Activated CD4-positive, alpha-beta memory T cell treated with anti-CD3 and anti-CD28 coated beads, Interleukin-2, amount 10 ng/mL, durations not matched to agents 7 days and 5 days (primary cell): ENCODE results near the gene IPMK. TPM values are rescaled to one million over a fixed set of nuclear protein-coding genes. Genes with fewer than 3 reads are reported as not detected.
"Not testable (repeated sequence)": the region's sequence is repeated elsewhere in the genome, so short reads cannot be mapped to it uniquely, and the experiment has no call there.

ENCODE experiments used
- CTCF ChIA-PET: fragments of 350-600 bp; sonication (Branson Sonifier 250); formaldehyde crosslinking; loops from one replicate; lab custom pipeline; 2021; ENCODE audit warnings: antibody characterized with exemption, inconsistent platforms; lab: Charles Lee
- POLR2A ChIA-PET: fragments of 350-600 bp; sonication (Branson Sonifier 250); formaldehyde crosslinking; loops from one replicate; lab custom pipeline; 2021; ENCODE audit warnings: antibody characterized with exemption; lab: Charles Lee
- DNase-seq: peaks from one replicate; pipeline ENCODE4 v3.0.0-alpha.2; 2020
- H3K27ac Mint-ChIP-seq: one replicate; pipeline ENCODE4 v1.8.0; 2021; ENCODE audit warnings: mild to moderate bottlenecking, mixed read lengths
- H3K27me3 Mint-ChIP-seq: one replicate; pipeline ENCODE4 v1.8.0; 2021; ENCODE audit warnings: mixed read lengths
- H3K36me3 Mint-ChIP-seq: one replicate; pipeline ENCODE4 v1.8.0; 2021; ENCODE audit warnings: low read depth, mixed read lengths
- H3K4me1 Mint-ChIP-seq: one replicate; pipeline ENCODE4 v1.8.0; 2021; ENCODE audit warnings: mixed read lengths
- H3K4me3 Mint-ChIP-seq: one replicate; pipeline ENCODE4 v1.8.0; 2021; ENCODE audit warnings: mild to moderate bottlenecking, mixed read lengths
- H3K9me3 Mint-ChIP-seq: one replicate; pipeline ENCODE4 v1.8.0; 2021; ENCODE audit warnings: mixed read lengths
- total RNA-seq, 2 experiments: library from RNA; stranded (reverse); gene quantifications; one replicate each; pipeline ENCODE4 v1.2.3, GENCODE V29; 2021

Gene IPMK
- total RNA-seq, 2 experiments from 2014 or later, result 6.9 to 7.0 TPM

- CTCF ChIA-PET, result interaction anchor here (1.0 kb wide), 1 partner anchor 26 kb away, joined by 5 read pairs; no protein-coding TSS in a partner anchor
- Mint-ChIP-seq H3K36me3 (peaks cover 2% of the 10 kb centered on the region), H3K9me3 (no peaks in the 10 kb centered on the region), H3K4me1 (peaks cover 31% of the 10 kb centered on the region), H3K27ac (peak overlapping the region; percentile 94), H3K4me3 (peak overlapping the region; percentile 98), H3K27me3 (no peaks in the 10 kb centered on the region)
- DNase-seq, result peak; percentile 37
- POLR2A ChIA-PET, result interaction anchor here (1.0 to 1.3 kb wide), 2 partner anchors 64 to 120 kb away, joined by 3 read pairs; no protein-coding TSS in a partner anchor
These were observed 1.5 kb downstream of the IPMK start for GRCh38 chr10:58266003-58266825.

- Mint-ChIP-seq H3K27me3 (no peaks in the 10 kb centered on the region), H3K27ac (no peak overlapping the region)
- CTCF ChIA-PET, result no interaction called here
These were observed 2.4 kb downstream of the IPMK start for GRCh38 chr10:58265249-58265648.

GRCh38 chr10:58264780-58265179, 2.9 kb downstream of the IPMK start:
- Mint-ChIP-seq H3K36me3 (peaks cover 2% of the 10 kb centered on the region), H3K4me1 (peaks cover 25% of the 10 kb centered on the region), H3K9me3 (no peaks in the 10 kb centered on the region), H3K27ac (no peak overlapping the region), H3K27me3 (no peaks in the 10 kb centered on the region), H3K4me3 (no peak overlapping the region)
- ChIA-PET POLR2A (no interaction called here), CTCF (no interaction called here)
- DNase-seq, result no peak

More at GRCh38 chr10:58265249-58265648, 2.4 kb downstream of the IPMK start:
- POLR2A ChIA-PET, result no interaction called here
- Mint-ChIP-seq H3K9me3 (no peaks in the 10 kb centered on the region), H3K36me3 (peaks cover 2% of the 10 kb centered on the region), H3K4me3 (peak overlapping the region; percentile 39), H3K4me1 (peaks cover 25% of the 10 kb centered on the region)
- DNase-seq, result no peak

GRCh38 chr10:58262766-58263165, 4.9 kb downstream of the IPMK start:
- ChIA-PET POLR2A (no interaction called here), CTCF (no interaction called here)
- Mint-ChIP-seq H3K4me1 (peaks cover 23% of the 10 kb centered on the region), H3K4me3 (no peak overlapping the region), H3K27me3 (no peaks in the 10 kb centered on the region), H3K27ac (no peak overlapping the region), H3K36me3 (peaks cover 6% of the 10 kb centered on the region), H3K9me3 (no peaks in the 10 kb centered on the region)
- no peak for DNase-seq

- H3K27ac Mint-ChIP-seq, result no peak overlapping the region
- no peak for DNase-seq
- no peaks in the 10 kb centered on the region for H3K27me3 Mint-ChIP-seq
- H3K4me1 Mint-ChIP-seq, result peaks cover 13% of the 10 kb centered on the region
- H3K36me3 Mint-ChIP-seq, result peaks cover 15% of the 10 kb centered on the region
- no peak overlapping the region for H3K4me3 Mint-ChIP-seq
- peaks cover under 1% of the 10 kb centered on the region for H3K9me3 Mint-ChIP-seq
- ChIA-PET POLR2A (no interaction called here), CTCF (no interaction called here)
These were observed 7.4 kb downstream of the IPMK start for GRCh38 chr10:58260334-58260733.

- Mint-ChIP-seq H3K27ac (no peak overlapping the region), H3K9me3 (peaks cover 3% of the 10 kb centered on the region), H3K36me3 (peaks cover 25% of the 10 kb centered on the region), H3K4me1 (peaks cover 5% of the 10 kb centered on the region), H3K27me3 (no peaks in the 10 kb centered on the region), H3K4me3 (no peak overlapping the region)
- no peak for DNase-seq
- ChIA-PET POLR2A (no interaction called here), CTCF (no interaction called here)
These were observed 8.6 kb downstream of the IPMK start for GRCh38 chr10:58258977-58259692.

- DNase-seq, CTCF ChIA-PET, H3K9me3 Mint-ChIP-seq, POLR2A ChIA-PET, H3K27me3 Mint-ChIP-seq, H3K4me1 Mint-ChIP-seq, H3K4me3 Mint-ChIP-seq, H3K27ac Mint-ChIP-seq: not testable (repeated sequence)
- peaks cover 30% of the 10 kb centered on the region for H3K36me3 Mint-ChIP-seq
These were observed 11.5 kb downstream of the IPMK start for GRCh38 chr10:58256013-58256780.

- no peak for DNase-seq
- Mint-ChIP-seq H3K4me1 (peaks cover 7% of the 10 kb centered on the region), H3K27me3 (no peaks in the 10 kb centered on the region), H3K9me3 (peaks cover 8% of the 10 kb centered on the region), H3K27ac (no peak overlapping the region), H3K4me3 (no peak overlapping the region), H3K36me3 (peaks cover 30% of the 10 kb centered on the region)
- ChIA-PET POLR2A (no interaction called here), CTCF (no interaction called here)
These were observed 13.1 kb downstream of the IPMK start for GRCh38 chr10:58254644-58255043.

- peaks cover 11% of the 10 kb centered on the region for H3K9me3 Mint-ChIP-seq
- peaks cover 29% of the 10 kb centered on the region for H3K36me3 Mint-ChIP-seq
- no peaks in the 10 kb centered on the region for H3K27me3 Mint-ChIP-seq
- H3K4me3 Mint-ChIP-seq, result no peak overlapping the region
- POLR2A ChIA-PET, result no interaction called here
- peaks cover 7% of the 10 kb centered on the region for H3K4me1 Mint-ChIP-seq
- no peak for DNase-seq
- no peak overlapping the region for H3K27ac Mint-ChIP-seq
- CTCF ChIA-PET, result interaction anchor here (0.8 kb wide), 1 partner anchor 22 kb away, joined by 3 read pairs; no protein-coding TSS in a partner anchor
These were observed 14.5 kb downstream of the IPMK start for GRCh38 chr10:58253184-58253583.

GRCh38 chr10:58244666-58245065, 23.0 kb downstream of the IPMK start:
- CTCF ChIA-PET, H3K27ac Mint-ChIP-seq, H3K27me3 Mint-ChIP-seq, H3K4me1 Mint-ChIP-seq, DNase-seq, POLR2A ChIA-PET, H3K4me3 Mint-ChIP-seq: not testable (repeated sequence)
- H3K9me3 Mint-ChIP-seq, result peaks cover 26% of the 10 kb centered on the region
- H3K36me3 Mint-ChIP-seq, result peaks cover 19% of the 10 kb centered on the region

- H3K27me3 Mint-ChIP-seq, H3K4me1 Mint-ChIP-seq, CTCF ChIA-PET, DNase-seq, H3K4me3 Mint-ChIP-seq, H3K27ac Mint-ChIP-seq, POLR2A ChIA-PET: not testable (repeated sequence)
- Mint-ChIP-seq H3K9me3 (peaks cover 26% of the 10 kb centered on the region), H3K36me3 (peaks cover 19% of the 10 kb centered on the region)
These were observed 23.5 kb downstream of the IPMK start for GRCh38 chr10:58244242-58244641.

GRCh38 chr10:58243801-58244200, 23.9 kb downstream of the IPMK start:
- POLR2A ChIA-PET, H3K27ac Mint-ChIP-seq, H3K4me1 Mint-ChIP-seq, H3K27me3 Mint-ChIP-seq, CTCF ChIA-PET, DNase-seq, H3K4me3 Mint-ChIP-seq: not testable (repeated sequence)
- Mint-ChIP-seq H3K36me3 (peaks cover 19% of the 10 kb centered on the region), H3K9me3 (peaks cover 26% of the 10 kb centered on the region)

- DNase-seq, result no peak
- Mint-ChIP-seq H3K27ac (no peak overlapping the region), H3K9me3 (peaks cover 23% of the 10 kb centered on the region), H3K4me3 (no peak overlapping the region), H3K4me1 (peaks cover 8% of the 10 kb centered on the region), H3K27me3 (no peaks in the 10 kb centered on the region), H3K36me3 (peaks cover 17% of the 10 kb centered on the region)
- ChIA-PET POLR2A (no interaction called here), CTCF (no interaction called here)
These were observed 24.4 kb downstream of the IPMK start for GRCh38 chr10:58243269-58243668.
